Hepatocyte (in vitro differentiated cells): ENCODE results near the gene ABCC6. TPM values are rescaled to one million over a fixed set of nuclear protein-coding genes. Genes with fewer than 3 reads are reported as not detected.

Experiments used
- DNase-seq: peaks from one replicate; pipeline ENCODE4 v3.0.0-alpha.2; 2016; ENCODE audit warnings: low spot score
- H2AFZ ChIP-seq: fragments of 200-600 bp; sonication (generic); 2 replicates; pipeline ENCODE4 v1.6.0; 2016; ENCODE audit warnings: antibody characterized with exemption, mild to moderate bottlenecking
- H3K27ac ChIP-seq: fragments of 200-600 bp; sonication (generic); 2 replicates; pipeline ENCODE4 v1.5.1; 2016; ENCODE audit warnings: mild to moderate bottlenecking
- H3K27me3 ChIP-seq: fragments of 200-600 bp; sonication (generic); 2 replicates; pipeline ENCODE4 v1.6.1; 2016
- H3K36me3 ChIP-seq: fragments of 200-600 bp; sonication (generic); replicated peaks from 2 replicates; pipeline ENCODE4 v1.5.1; 2016; ENCODE audit warnings: low read depth; ENCODE audit not compliant: insufficient read depth
- H3K4me1 ChIP-seq: fragments of 200-600 bp; sonication (generic); 2 replicates; pipeline ENCODE4 v1.5.1; 2016; ENCODE audit warnings: mild to moderate bottlenecking, moderate library complexity; ENCODE audit not compliant: insufficient read depth
- H3K4me2 ChIP-seq: fragments of 200-600 bp; sonication (generic); 2 replicates; pipeline ENCODE4 v1.6.0; 2016
- H3K4me3 ChIP-seq: fragments of 200-600 bp; sonication (generic); 2 replicates; pipeline ENCODE4 v1.5.1; 2016; ENCODE audit warnings: mild to moderate bottlenecking
- H3K79me2 ChIP-seq: fragments of 200-600 bp; sonication (generic); 2 replicates; pipeline ENCODE4 v1.6.0; 2017; ENCODE audit warnings: mild to moderate bottlenecking
- H3K9me2 ChIP-seq: fragments of 200-600 bp; sonication (generic); replicated peaks from 2 replicates; pipeline ENCODE4 v1.6.0; 2017; ENCODE audit warnings: mild to moderate bottlenecking; ENCODE audit not compliant: insufficient read depth
- H3K9me3 ChIP-seq: fragments of 200-600 bp; sonication (generic); 2 replicates; pipeline ENCODE4 v1.5.1; 2016; ENCODE audit warnings: low read depth, mild to moderate bottlenecking
- H4K20me1 ChIP-seq: fragments of 200-600 bp; sonication (generic); 2 replicates; pipeline ENCODE4 v1.6.0; 2016; ENCODE audit warnings: mild to moderate bottlenecking; ENCODE audit not compliant: insufficient read depth, poor library complexity, severe bottlenecking
- EZH2 ChIP-seq: fragments of 200-600 bp; sonication (generic); IDR thresholded peaks from 2 replicates; pipeline ENCODE4 v1.6.1; 2016; ENCODE audit warnings: antibody characterized with exemption, mild to moderate bottlenecking, borderline replicate concordance
- EZH2phosphoT487 ChIP-seq: fragments of 200-600 bp; sonication (generic); IDR thresholded peaks from one replicate; pipeline ENCODE4 v1.6.1; 2018; ENCODE audit warnings: antibody characterized with exemption, mild to moderate bottlenecking, low read depth, moderate library complexity; ENCODE audit not compliant: unreplicated experiment, severe bottlenecking
- WGBS: methylation state at CpG from one replicate; pipeline ENCODE4 v1.1.6; 2016; ENCODE audit warnings: low lambda C conversion rate; ENCODE audit errors: missing lambda C conversion rate; 5-methylcytosine and 5-hydroxymethylcytosine counted together
- polyA plus RNA-seq: library from polyadenylated mRNA; unstranded; fragments of >200 nt; fragmentation: Nextera tagmentation; extraction: Ambion mirVana; gene quantifications from 2 replicates; pipeline ENCODE4 v1.2.1, GENCODE V29; 2016
- total RNA-seq: library from RNA; depleted of rRNA; stranded (reverse); fragments of >200 nt; gene quantifications from 2 replicates; pipeline ENCODE4 v1.2.3, GENCODE V29; 2014
- TF ChIP-seq, protein P1 (sequence below): fragments of 200-600 bp; sonication (generic); IDR thresholded peaks from 2 replicates; pipeline ENCODE4 v1.5.1; 2016; ENCODE audit warnings: antibody characterized with exemption, mild to moderate bottlenecking; ENCODE audit not compliant: poor library complexity

The ABCC6 gene
- total and polyA plus RNA-seq, 2 experiments from 2014 or later = 41.2 to 46.8 TPM

DNA sequence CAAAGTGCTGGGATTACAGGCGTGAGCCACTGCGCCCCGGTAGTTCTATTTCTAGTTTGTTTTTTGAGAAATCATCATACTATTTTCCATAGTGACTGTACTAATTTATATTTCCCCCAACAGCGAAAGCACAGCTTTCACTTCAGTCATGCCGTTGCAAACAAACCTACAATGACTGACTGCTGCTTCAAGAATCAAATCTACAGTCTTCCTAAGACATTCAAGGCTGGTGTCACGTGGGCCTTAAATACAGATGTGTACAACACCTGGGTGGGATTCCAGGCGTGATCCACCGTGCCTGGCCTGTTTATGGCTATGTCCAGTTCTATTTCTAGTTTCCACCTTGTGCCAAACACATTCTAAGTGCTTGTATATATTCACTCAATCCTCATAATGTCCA, 72.0 kb downstream of the ABCC6 start:
- H3K4me3 ChIP-seq = no peak overlapping the region
- H3K9me2 ChIP-seq = no peaks in the 10 kb centered on the region
- no peak overlapping the region for H2AFZ ChIP-seq
- no peaks in the 10 kb centered on the region for H3K36me3 ChIP-seq
- WGBS = 98% methylated on average over 8 of the region's 8 CpGs
- no peak for DNase-seq
- no peaks in the 10 kb centered on the region for H3K9me3 ChIP-seq
- no peaks in the 10 kb centered on the region for H3K79me2 ChIP-seq
- H3K4me1 ChIP-seq = no peaks in the 10 kb centered on the region
- H3K27me3 ChIP-seq = no peaks in the 10 kb centered on the region
- no peak overlapping the region for H3K27ac ChIP-seq
- TF ChIP-seq EZH2phosphoT487 (no peak), EZH2 (no peak)
- no peaks in the 10 kb centered on the region for H4K20me1 ChIP-seq
- no peak overlapping the region for H3K4me2 ChIP-seq

DNA sequence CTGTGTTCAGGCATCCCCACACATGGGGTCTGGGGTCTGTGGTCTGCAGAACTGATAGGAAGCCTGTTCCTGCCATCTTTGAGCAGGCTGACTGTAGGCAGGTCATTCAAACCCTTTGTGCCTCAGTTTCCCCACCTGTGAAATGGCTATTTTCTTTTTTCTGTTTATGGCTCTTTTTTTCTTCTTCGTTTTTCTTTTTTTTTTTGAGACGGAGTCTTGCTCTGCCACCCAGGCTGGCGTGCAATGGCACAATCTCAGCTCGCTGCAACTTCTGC, 72.5 kb downstream of the ABCC6 start:
- Histone ChIP-seq H3K27ac (no peak overlapping the region), H2AFZ (no peak overlapping the region), H3K79me2 (no peaks in the 10 kb centered on the region), H3K4me1 (no peaks in the 10 kb centered on the region), H4K20me1 (no peaks in the 10 kb centered on the region), H3K4me3 (no peak overlapping the region), H3K27me3 (no peaks in the 10 kb centered on the region), H3K4me2 (no peak overlapping the region), H3K36me3 (no peaks in the 10 kb centered on the region), H3K9me3 (no peaks in the 10 kb centered on the region), H3K9me2 (no peaks in the 10 kb centered on the region)
- TF ChIP-seq EZH2 (no peak), EZH2phosphoT487 (no peak)
- TF ChIP-seq, protein P1, sequence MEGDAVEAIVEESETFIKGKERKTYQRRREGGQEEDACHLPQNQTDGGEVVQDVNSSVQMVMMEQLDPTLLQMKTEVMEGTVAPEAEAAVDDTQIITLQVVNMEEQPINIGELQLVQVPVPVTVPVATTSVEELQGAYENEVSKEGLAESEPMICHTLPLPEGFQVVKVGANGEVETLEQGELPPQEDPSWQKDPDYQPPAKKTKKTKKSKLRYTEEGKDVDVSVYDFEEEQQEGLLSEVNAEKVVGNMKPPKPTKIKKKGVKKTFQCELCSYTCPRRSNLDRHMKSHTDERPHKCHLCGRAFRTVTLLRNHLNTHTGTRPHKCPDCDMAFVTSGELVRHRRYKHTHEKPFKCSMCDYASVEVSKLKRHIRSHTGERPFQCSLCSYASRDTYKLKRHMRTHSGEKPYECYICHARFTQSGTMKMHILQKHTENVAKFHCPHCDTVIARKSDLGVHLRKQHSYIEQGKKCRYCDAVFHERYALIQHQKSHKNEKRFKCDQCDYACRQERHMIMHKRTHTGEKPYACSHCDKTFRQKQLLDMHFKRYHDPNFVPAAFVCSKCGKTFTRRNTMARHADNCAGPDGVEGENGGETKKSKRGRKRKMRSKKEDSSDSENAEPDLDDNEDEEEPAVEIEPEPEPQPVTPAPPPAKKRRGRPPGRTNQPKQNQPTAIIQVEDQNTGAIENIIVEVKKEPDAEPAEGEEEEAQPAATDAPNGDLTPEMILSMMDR = no peak
- 100% methylated on average over 4 of the region's 4 CpGs for WGBS
- DNase-seq = no peak

GRCh38 chr16:16150117-16150877, 73.0 kb downstream of the ABCC6 start:
- 90% methylated on average over 28 of the region's 28 CpGs for WGBS
- DNase-seq = peak; percentile 35
- Histone ChIP-seq H3K36me3 (no peaks in the 10 kb centered on the region), H3K27ac (no peak overlapping the region), H4K20me1 (no peaks in the 10 kb centered on the region), H3K9me2 (no peaks in the 10 kb centered on the region), H3K27me3 (no peaks in the 10 kb centered on the region), H3K9me3 (no peaks in the 10 kb centered on the region), H2AFZ (no peak overlapping the region), H3K4me1 (no peaks in the 10 kb centered on the region), H3K4me2 (no peak overlapping the region), H3K4me3 (no peak overlapping the region), H3K79me2 (no peaks in the 10 kb centered on the region)
- TF ChIP-seq EZH2 (no peak), EZH2phosphoT487 (no peak)
- TF ChIP-seq, protein P1 = no peak

GRCh38 chr16:16149710-16150116, 73.6 kb downstream of the ABCC6 start:
- Histone ChIP-seq H3K4me2 (no peak overlapping the region), H3K27me3 (no peaks in the 10 kb centered on the region), H3K4me3 (no peak overlapping the region), H2AFZ (no peak overlapping the region), H3K9me3 (no peaks in the 10 kb centered on the region), H3K27ac (no peak overlapping the region), H3K9me2 (no peaks in the 10 kb centered on the region), H3K79me2 (no peaks in the 10 kb centered on the region), H3K4me1 (no peaks in the 10 kb centered on the region), H3K36me3 (no peaks in the 10 kb centered on the region), H4K20me1 (no peaks in the 10 kb centered on the region)
- DNase-seq = no peak
- TF ChIP-seq EZH2 (no peak), EZH2phosphoT487 (no peak)
- TF ChIP-seq, protein P1 = no peak
- WGBS = 84% methylated on average over 10 of the region's 10 CpGs
